ENCODE measurements around the gene PPOX.

PPOX gene

DNA sequence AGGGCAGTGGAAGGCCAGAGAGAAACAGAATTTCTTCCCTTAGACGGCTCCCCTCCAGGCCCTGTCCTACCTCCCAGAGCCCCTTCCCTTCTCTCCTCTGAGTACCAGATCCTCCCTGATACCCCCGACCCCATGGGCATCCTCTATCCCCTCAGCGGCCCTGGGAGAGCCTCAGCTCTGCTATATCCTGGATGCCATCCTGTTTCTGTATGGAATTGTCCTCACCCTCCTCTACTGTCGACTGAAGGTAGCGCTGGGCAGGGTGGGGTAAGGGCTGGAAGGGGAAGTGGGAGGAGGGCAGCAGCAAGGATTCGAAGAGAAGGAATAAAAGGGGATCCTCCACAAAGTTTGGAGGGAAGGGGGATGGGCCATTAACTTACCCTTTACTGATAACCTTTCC is 51.6 kb downstream of the PPOX start:
- peaks cover 11 to 22% (median 19%) of the 10 kb centered on the region in 5 donors for H3K36me3 ChIP-seq (ENCODE audit: control insufficient read depth in 5 of 5, insufficient read depth in 5 of 5, low read length in 5 of 5)
- H3K27ac ChIP-seq (ENCODE audit: low read depth, low read length): peak overlapping the region; percentile 91
- H3K9me3 ChIP-seq (ENCODE audit: control insufficient read depth in 5 of 5, low read length in 5 of 5): peaks cover 0 to 2% (median 0%) of the 10 kb centered on the region in 5 donors

DNA sequence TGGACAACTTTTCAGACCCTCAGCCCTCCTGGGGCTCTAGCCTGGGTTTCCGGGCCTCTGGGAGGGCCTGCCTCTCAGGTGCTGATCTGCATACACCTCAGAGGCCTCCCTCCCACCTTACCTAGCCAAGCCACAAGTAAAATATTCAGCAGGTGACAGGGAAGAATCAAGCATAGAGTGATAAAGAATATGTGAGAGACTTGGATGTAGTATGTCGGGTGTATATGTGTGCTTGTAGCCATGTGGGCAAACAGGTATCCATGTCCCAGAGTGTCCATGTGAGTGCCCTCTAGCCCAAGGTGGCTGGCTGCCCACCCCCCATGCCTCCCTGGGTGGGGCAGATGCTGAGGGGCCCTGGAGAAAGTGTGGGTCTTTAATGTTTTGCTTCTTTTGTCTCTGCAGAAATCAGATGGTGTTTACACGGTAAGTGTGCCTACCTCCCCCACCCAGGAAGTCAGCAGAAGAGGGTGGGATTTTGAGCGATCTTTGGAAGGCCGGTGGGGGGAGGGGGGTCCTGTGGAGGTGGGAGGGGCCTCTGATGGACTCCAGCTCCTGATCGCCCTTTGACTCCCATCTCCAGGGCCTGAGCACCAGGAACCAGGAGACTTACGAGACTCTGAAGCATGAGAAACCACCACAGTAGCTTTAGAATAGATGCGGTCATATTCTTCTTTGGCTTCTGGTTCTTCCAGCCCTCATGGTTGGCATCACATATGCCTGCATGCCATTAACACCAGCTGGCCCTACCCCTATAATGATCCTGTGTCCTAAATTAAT is 52.3 kb downstream of the PPOX start:
- H3K9me3 ChIP-seq (ENCODE audit: control insufficient read depth in 5 of 5, low read length in 5 of 5): peaks cover 0 to 2% (median 0%) of the 10 kb centered on the region in 5 donors
- H3K27me3 ChIP-seq (ENCODE audit: control insufficient read depth in 5 of 5, insufficient read depth in 4 of 5, low read length in 5 of 5): no peaks in the 10 kb centered on the region
- H3K4me1 ChIP-seq (ENCODE audit: control insufficient read depth in 5 of 5, insufficient read depth in 5 of 5, low read length in 5 of 5): peaks cover 10 to 27% (median 13%) of the 10 kb centered on the region in 5 donors
- H3K9ac ChIP-seq (ENCODE audit: low read length in 5 of 5): peak overlapping the region in 1 of 5 donors; percentile 49
- peaks cover 7 to 16% (median 13%) of the 10 kb centered on the region in 5 donors for H3K36me3 ChIP-seq (ENCODE audit: control insufficient read depth in 5 of 5, insufficient read depth in 5 of 5, low read length in 5 of 5)
- H3K4me3 ChIP-seq (ENCODE audit: low read depth in 1 of 5, low read length in 5 of 5): peak overlapping the region in 2 of 5 donors; percentile 2 to 73
- H3K27ac ChIP-seq (ENCODE audit: low read depth, low read length): peak overlapping the region; percentile 91

More for the DNA sequence above, 51.6 kb downstream of the PPOX start:
- Histone ChIP-seq H3K4me3 (ENCODE audit: low read depth in 1 of 5, low read length in 5 of 5) (peak overlapping the region in 4 of 5 donors; percentile 2 to 73 (median 18)), H3K4me1 (ENCODE audit: control insufficient read depth in 5 of 5, insufficient read depth in 5 of 5, low read length in 5 of 5) (peaks cover 10 to 28% (median 13%) of the 10 kb centered on the region in 5 donors), H3K9ac (ENCODE audit: low read length in 5 of 5) (peak overlapping the region in 4 of 5 donors; percentile 49 to 70 (median 60)), H3K27me3 (ENCODE audit: control insufficient read depth in 5 of 5, insufficient read depth in 4 of 5, low read length in 5 of 5) (no peaks in the 10 kb centered on the region)

DNA sequence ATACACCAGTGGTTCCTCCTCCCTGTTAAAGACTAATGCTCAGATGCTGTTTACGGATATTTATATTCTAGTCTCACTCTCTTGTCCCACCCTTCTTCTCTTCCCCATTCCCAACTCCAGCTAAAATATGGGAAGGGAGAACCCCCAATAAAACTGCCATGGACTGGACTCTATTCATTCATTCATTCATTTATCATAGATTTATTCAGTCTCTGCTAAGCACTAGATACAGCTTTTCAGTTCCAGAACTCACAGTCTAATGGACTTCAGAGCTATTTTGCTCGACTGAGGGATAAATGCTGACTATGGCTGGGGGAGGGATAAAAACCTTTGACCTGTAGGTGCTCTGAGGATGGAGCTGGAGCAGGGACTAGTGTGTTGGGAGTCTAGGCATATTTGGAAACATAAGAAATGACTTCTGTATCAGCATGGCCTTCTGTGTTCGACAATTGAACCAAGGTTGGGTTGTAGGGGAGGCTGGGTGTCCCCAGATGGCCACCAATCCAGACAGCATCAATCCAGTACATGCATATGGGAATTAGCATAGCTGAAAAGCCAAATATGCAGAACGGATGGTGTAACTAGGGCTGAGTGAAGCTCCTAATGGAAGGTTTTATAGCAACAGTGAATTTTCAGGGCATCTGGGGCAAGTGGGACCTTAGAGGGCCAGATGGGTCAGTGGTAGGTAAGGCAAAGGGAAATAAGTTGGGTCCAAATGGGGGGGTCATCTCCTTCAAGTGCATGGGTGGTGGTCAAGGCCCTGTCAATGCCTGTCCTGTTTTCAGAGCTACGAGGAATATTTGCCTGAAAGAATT is 53.1 kb downstream of the PPOX start:
- Histone ChIP-seq H3K27ac (ENCODE audit: low read depth, low read length) (no peak overlapping the region), H3K4me1 (ENCODE audit: control insufficient read depth in 5 of 5, insufficient read depth in 5 of 5, low read length in 5 of 5) (peaks cover 10 to 20% (median 13%) of the 10 kb centered on the region in 5 donors), H3K27me3 (ENCODE audit: control insufficient read depth in 5 of 5, insufficient read depth in 4 of 5, low read length in 5 of 5) (no peaks in the 10 kb centered on the region)

GRCh38 chr1:161220002-161220401 is 53.8 kb downstream of the PPOX start:
- Histone ChIP-seq H3K9me3 (ENCODE audit: control insufficient read depth in 5 of 5, low read length in 5 of 5) (peaks cover 0 to 2% (median 0%) of the 10 kb centered on the region in 5 donors), H3K27ac (ENCODE audit: low read depth, low read length) (no peak overlapping the region), H3K36me3 (ENCODE audit: control insufficient read depth in 5 of 5, insufficient read depth in 5 of 5, low read length in 5 of 5) (peaks cover 0 to 3% (median 2%) of the 10 kb centered on the region in 5 donors), H3K4me3 (ENCODE audit: low read depth in 1 of 5, low read length in 5 of 5) (no peak overlapping the region), H3K4me1 (ENCODE audit: control insufficient read depth in 5 of 5, insufficient read depth in 5 of 5, low read length in 5 of 5) (peaks cover 10 to 21% (median 14%) of the 10 kb centered on the region in 5 donors), H3K9ac (ENCODE audit: low read length in 5 of 5) (no peak overlapping the region), H3K27me3 (ENCODE audit: control insufficient read depth in 5 of 5, insufficient read depth in 4 of 5, low read length in 5 of 5) (no peaks in the 10 kb centered on the region)

More for the DNA sequence above, 53.1 kb downstream of the PPOX start:
- H3K9me3 ChIP-seq (ENCODE audit: control insufficient read depth in 5 of 5, low read length in 5 of 5): peaks cover 0 to 2% (median 0%) of the 10 kb centered on the region in 5 donors
- H3K36me3 ChIP-seq (ENCODE audit: control insufficient read depth in 5 of 5, insufficient read depth in 5 of 5, low read length in 5 of 5): peaks cover 2 to 8% (median 5%) of the 10 kb centered on the region in 5 donors
- no peak overlapping the region for H3K9ac ChIP-seq (ENCODE audit: low read length in 5 of 5)
- no peak overlapping the region for H3K4me3 ChIP-seq (ENCODE audit: low read depth in 1 of 5, low read length in 5 of 5)
